GM21529 (cell line): Measurements from ENCODE around the gene COL9A1.

ENCODE experiments used
- ATAC-seq: cut with Tn5 transposase; IDR thresholded peaks from one replicate; pipeline ENCODE4 v1.9.1; 2021; ENCODE audit not compliant: unreplicated experiment

COL9A1 gene

GRCh38 chr6:70176842-70177550, 125.9 kb downstream of the COL9A1 start:
- no peak for ATAC-seq

- ATAC-seq = no peak
These were observed 127.1 kb downstream of the COL9A1 start for GRCh38 chr6:70175770-70176169.

GRCh38 chr6:70172252-70172651, 130.6 kb downstream of the COL9A1 start:
- no peak for ATAC-seq

- no peak for ATAC-seq
These were observed 131.6 kb downstream of the COL9A1 start for GRCh38 chr6:70171236-70171635.

GRCh38 chr6:70168681-70169377, 134.1 kb downstream of the COL9A1 start:
- ATAC-seq = no peak
